ENCODE results near the gene PRSS48.

The PRSS48 gene

DNA sequence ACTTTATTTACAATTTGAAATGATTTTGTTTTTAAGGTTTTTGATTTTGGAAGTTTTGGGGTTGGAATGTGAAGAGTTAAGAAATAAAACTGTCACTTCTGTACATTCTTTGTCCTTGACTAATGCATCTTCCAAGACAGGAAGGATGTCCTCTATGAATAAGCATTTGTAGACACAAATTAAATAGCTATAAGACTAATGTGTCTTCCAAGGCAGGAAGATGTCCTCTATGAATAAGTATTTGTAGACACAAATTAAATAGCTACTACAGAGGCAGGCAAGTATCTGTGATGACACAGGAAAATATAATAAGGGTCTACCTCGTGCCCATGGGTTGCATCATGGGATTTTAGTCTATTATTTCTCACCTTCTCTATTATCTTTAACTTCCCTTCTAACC, 14.5 kb downstream of the PRSS48 start:
- ATAC-seq (replicated peaks) (no peak), DNase-seq (no peak)
- Mint-ChIP-seq H3K9me3 (peaks cover 0 to 3% of the 10 kb centered on the region in 2 donors), H3K4me1 (no peaks in the 10 kb centered on the region), H3K27ac (no peak overlapping the region), H3K27me3 (no peaks in the 10 kb centered on the region), H3K36me3 (no peaks in the 10 kb centered on the region), H3K4me3 (no peak overlapping the region)

DNA sequence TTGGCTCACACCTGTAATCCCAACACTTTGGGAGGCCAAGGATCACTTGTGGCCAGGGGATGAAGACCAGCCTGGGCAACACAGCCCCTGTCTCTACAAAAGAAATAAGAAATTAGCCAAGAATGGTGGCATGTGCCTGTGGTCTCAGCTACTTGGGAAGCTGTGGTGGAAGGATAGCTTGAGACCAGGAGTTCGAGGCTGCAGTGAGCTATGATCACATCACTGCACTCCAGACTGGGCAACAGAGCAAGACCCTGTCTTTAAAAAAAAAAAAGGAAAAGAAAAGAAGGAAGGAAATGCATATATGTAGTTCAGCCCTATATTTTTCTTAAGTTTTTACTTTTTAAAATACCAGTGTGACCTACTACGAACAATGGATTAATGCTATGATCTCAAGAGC, 15.1 kb downstream of the PRSS48 start:
- Mint-ChIP-seq H3K27ac (no peak overlapping the region), H3K27me3 (peaks cover 0 to under 1% of the 10 kb centered on the region in 2 donors), H3K4me1 (no peaks in the 10 kb centered on the region), H3K4me3 (no peak overlapping the region), H3K9me3 (peaks cover 0 to 3% of the 10 kb centered on the region in 2 donors), H3K36me3 (no peaks in the 10 kb centered on the region)
- DNase-seq: no peak
- ATAC-seq (replicated peaks): no peak

DNA sequence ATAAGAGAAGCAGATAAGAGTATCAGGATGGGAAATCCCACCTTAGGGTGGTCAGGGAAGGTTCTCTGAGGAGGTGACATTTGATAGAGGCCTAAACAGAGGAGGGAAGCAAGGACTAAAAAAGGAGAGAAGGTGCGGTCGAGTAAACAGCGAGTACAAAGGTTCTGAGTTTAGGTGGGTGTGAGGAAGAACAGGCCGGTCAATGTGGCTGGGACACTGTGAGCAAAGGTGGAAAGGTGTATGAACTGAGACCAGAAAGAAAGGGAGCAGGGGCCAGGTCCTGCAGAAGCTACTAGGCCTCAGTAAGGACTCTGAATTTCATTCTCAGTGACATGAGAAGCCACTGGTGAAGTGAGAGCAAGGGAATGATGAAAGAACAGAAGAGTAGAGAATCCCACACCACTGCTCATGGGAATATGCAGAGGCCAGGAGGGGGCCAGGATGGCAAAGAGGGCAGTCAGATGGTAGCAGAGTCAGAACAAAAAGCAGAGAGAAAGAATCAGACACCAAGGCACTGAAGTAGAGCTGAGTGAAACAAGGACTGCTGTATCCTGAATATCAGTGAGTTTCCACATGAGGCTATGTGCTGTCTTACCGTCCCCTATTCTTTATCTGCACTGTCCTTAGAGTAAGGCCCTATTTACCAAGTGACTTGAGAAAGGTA, 18.0 kb downstream of the PRSS48 start:
- Mint-ChIP-seq H3K36me3 (no peaks in the 10 kb centered on the region), H3K4me1 (no peaks in the 10 kb centered on the region), H3K27ac (no peak overlapping the region), H3K4me3 (no peak overlapping the region), H3K9me3 (peaks cover 0 to 3% of the 10 kb centered on the region in 2 donors), H3K27me3 (peaks cover 7% of the 10 kb centered on the region in 2 donors)
- no peak for DNase-seq
- no peak for ATAC-seq (replicated peaks)

DNA sequence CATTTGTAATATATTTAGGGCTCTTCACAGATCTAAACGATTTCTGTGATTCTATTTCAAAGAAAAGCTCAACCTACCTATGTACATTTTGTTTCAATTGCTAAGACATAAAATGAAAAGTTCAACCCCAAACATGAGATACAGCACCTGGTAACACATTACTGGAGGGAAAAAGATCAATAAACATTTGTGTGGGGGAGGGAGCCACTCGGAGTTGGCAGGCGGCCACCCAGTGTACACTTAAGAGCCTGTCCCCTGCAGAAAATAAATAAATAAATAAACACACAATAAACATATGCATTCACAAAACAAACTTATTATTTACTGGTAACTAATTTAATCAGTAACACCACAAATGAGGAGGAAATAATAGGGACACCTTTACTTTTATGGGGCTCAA, 19.3 kb downstream of the PRSS48 start:
- Mint-ChIP-seq H3K9me3 (no peaks in the 10 kb centered on the region), H3K4me1 (no peaks in the 10 kb centered on the region), H3K27me3 (peaks cover 7 to 8% of the 10 kb centered on the region in 2 donors), H3K36me3 (no peaks in the 10 kb centered on the region), H3K4me3 (no peak overlapping the region), H3K27ac (no peak overlapping the region)
- DNase-seq (no peak), ATAC-seq (replicated peaks) (no peak)

DNA sequence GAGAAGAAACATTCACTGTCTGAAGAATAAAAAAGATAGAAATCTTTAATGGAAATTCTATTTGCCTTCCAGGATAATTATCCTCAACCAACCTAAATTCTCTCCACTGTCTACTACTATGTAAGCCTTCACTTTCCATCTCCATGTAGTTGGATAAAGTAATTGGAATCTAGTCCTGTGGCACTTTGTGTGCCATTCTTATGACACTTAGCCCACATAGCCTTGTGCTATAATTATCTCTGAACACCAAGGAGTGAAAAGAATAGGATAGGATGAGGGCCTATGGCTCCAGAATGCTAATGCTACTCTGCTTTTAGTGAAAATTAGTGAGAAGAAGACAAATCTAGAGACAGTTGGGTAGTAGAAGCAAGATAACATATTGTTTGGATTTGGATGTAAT, 20.2 kb downstream of the PRSS48 start:
- ATAC-seq (replicated peaks) (no peak), DNase-seq (no peak)
- H3K9me3 Mint-ChIP-seq: peaks cover 2 to 4% of the 10 kb centered on the region in 2 donors
- H3K27ac Mint-ChIP-seq: no peak overlapping the region
- no peaks in the 10 kb centered on the region for H3K4me1 Mint-ChIP-seq
- H3K27me3 Mint-ChIP-seq: peaks cover 12% of the 10 kb centered on the region in 2 donors
- no peak overlapping the region for H3K4me3 Mint-ChIP-seq
- H3K36me3 Mint-ChIP-seq: no peaks in the 10 kb centered on the region

DNA sequence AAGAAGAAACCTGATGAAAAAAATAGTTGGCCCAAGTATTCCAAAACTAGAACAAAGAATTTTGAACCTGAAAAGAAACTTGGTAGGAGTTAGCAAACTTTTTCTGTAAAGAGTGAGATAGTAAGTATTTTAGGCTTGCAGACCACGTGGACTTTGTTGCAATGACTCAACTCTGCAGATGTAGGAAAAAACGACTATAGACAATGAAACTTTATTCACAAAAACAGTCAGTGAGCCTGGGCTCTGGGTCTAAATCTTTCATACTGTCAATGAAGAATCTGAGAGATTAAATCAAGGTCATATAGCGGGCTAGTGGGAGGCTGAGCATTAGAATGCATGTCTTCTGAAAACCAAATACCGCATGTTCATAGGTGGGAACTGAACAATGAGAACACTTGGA, 25.5 kb downstream of the PRSS48 start:
- H3K36me3 Mint-ChIP-seq: no peaks in the 10 kb centered on the region
- H3K4me3 Mint-ChIP-seq: no peak overlapping the region
- ATAC-seq (replicated peaks) (no peak), DNase-seq (no peak)
- no peaks in the 10 kb centered on the region for H3K4me1 Mint-ChIP-seq
- peaks cover 8 to 9% of the 10 kb centered on the region in 2 donors for H3K27me3 Mint-ChIP-seq
- no peak overlapping the region for H3K27ac Mint-ChIP-seq
- H3K9me3 Mint-ChIP-seq: peaks cover 2 to 4% of the 10 kb centered on the region in 2 donors

DNA sequence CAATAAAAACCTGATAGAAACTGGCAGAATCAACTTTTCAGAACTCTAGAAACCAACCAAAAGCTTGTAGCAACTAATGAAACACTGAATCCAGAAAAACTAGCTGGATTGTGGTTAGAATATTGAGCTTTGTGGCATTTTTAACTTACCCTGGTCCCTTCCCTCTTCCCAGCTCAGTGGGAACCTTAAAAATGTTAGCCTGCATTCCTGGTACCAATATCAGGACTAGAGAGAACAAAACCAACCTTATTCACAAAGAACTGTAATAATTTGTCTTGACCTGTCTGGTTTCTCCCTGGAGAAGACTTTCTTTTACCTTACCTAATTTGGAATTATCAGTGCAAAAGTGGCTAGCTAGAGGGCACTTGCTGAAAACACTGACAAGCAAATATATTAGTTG, 27.3 kb downstream of the PRSS48 start:
- no peak for DNase-seq
- Mint-ChIP-seq H3K36me3 (no peaks in the 10 kb centered on the region), H3K27ac (no peak overlapping the region), H3K4me1 (no peaks in the 10 kb centered on the region), H3K9me3 (peaks cover 2 to 4% of the 10 kb centered on the region in 2 donors), H3K4me3 (no peak overlapping the region), H3K27me3 (peaks cover 4 to 5% of the 10 kb centered on the region in 2 donors)
- ATAC-seq (replicated peaks): no peak

DNA sequence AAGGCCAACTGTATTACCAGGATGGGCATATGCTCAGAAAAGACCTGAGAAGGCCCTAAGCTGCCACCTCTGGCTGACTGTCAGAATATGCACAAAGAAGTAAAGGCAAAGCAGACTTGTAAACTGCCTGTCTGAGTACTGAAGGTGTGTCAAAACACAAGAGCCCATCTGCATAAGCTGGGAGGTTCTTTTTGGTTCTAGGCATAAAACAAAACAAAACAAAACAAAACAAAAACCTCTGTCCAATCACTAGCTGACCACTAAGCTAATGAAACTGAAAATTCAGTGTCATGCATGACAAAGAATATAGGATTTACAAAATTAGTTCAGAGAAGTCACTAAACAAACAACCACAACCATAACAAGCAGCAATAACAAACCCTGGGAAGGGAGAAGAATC, 27.8 kb downstream of the PRSS48 start:
- peaks cover 4 to 5% of the 10 kb centered on the region in 2 donors for H3K27me3 Mint-ChIP-seq
- ATAC-seq (replicated peaks) (no peak), DNase-seq (no peak)

DNA sequence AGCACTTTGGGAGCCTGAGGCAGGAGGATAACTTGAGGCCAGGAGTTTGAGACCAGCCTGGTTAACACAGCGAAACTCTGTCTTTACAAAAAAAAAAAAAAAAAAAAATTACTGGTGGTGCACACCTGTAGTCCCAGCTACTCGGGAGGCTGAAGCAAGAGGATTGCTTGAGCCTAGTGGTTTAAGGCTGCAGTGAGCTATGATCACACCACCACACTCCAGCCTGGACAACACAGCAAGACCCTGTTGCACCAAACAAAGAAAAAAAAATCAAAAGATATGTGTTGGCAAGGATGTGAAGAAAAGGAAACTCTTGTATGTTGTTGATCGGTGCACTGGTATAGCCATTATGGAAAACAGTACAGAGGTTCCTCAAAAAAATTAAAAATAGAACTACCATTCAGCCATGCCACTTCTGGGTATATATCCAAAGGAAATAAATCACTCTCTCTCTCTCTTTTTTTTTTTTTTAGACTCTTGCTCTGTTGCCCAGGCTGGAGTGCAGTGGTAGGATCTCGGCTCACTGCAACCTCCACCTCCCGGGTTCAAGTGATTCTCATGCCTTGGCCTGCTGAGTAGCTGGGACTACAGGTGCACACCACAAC, 33.3 kb downstream of the PRSS48 start:
- Mint-ChIP-seq H3K27me3 (peaks cover 0 to 3% of the 10 kb centered on the region in 2 donors), H3K36me3 (no peaks in the 10 kb centered on the region), H3K27ac (no peak overlapping the region), H3K4me3 (no peak overlapping the region), H3K4me1 (no peaks in the 10 kb centered on the region), H3K9me3 (no peaks in the 10 kb centered on the region)
- ATAC-seq (replicated peaks): no peak
- no peak for DNase-seq

More for the DNA sequence above, 27.8 kb downstream of the PRSS48 start:
- Mint-ChIP-seq H3K9me3 (peaks cover 2 to 4% of the 10 kb centered on the region in 2 donors), H3K27ac (no peak overlapping the region), H3K4me1 (no peaks in the 10 kb centered on the region), H3K36me3 (no peaks in the 10 kb centered on the region), H3K4me3 (no peak overlapping the region)

DNA sequence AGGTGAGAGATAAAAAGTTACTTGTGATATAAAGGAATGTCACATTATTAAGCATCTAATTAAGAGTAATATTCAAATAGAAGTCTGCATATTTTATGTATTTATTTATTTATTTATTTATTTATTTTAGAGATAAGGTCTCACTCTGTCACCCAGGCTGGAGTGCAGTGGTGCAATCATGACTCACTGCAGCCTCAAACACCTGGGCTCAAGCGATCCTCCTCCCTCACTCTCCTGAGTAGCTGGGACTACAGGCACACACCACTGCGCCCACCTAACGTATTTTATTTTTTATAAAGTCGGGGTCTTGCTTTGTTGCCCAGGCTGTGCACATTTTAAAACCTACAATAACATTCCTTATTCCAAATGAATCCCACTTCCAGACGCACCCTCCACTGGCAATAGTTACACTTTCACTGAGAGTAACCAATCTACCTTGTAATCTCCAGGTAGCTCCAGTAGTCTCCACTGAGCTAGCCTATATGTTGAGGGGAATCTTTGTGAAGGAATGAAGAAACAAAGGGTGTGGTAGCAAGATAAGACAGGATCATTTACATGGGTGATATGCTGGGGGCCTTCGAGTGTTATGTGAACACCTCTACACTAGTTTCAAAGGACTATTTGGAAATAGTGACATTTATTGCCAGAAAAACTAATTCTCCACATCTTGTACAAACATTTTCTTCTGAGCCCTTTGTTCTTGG, 36.5 kb downstream of the PRSS48 start:
- Mint-ChIP-seq H3K36me3 (no peaks in the 10 kb centered on the region), H3K27me3 (peaks cover 0 to 3% of the 10 kb centered on the region in 2 donors), H3K4me3 (no peak overlapping the region), H3K4me1 (no peaks in the 10 kb centered on the region), H3K27ac (no peak overlapping the region), H3K9me3 (no peaks in the 10 kb centered on the region)
- ATAC-seq (replicated peaks): no peak
- DNase-seq: no peak

DNA sequence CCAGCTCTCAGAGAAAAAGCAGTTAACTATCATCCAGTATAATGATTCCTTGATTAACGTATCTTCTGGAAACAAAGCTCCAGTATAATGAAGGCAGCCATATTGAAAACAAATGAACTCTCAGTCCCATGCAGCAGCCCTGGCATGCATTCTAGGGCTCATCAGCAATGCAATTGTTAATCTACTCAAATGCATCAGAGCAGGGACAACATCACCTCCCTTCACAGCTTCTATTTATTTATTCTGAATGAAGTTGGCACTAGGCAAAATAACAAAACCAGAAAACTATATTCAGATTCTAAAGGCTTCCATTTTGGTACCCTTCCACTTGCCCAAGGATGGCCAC, 37.0 kb downstream of the PRSS48 start:
- Mint-ChIP-seq H3K27ac (no peak overlapping the region), H3K4me3 (no peak overlapping the region), H3K4me1 (no peaks in the 10 kb centered on the region), H3K36me3 (no peaks in the 10 kb centered on the region), H3K27me3 (peaks cover 0 to 3% of the 10 kb centered on the region in 2 donors), H3K9me3 (no peaks in the 10 kb centered on the region)
- DNase-seq (no peak), ATAC-seq (replicated peaks) (no peak)

DNA sequence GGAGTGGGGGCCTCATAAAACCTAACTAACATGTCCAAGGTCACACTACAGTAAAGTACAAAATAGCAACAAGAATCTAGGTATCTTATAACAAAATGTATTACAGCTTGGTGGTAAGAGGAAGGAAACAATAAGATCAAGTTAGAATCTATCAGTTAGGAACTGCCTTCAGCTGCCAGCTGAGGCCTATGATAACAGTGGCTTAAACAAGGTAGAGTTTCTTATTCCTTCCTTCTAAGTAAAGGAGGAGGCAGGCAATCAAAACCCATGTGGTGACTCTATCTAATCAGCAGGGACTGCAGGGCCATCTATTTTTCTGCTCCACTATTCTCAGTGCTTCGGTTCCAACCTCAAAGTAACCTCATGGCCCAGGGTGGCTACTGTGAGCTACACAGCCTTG, 37.5 kb downstream of the PRSS48 start:
- Mint-ChIP-seq H3K4me1 (no peaks in the 10 kb centered on the region), H3K27ac (no peak overlapping the region), H3K27me3 (peaks cover 0 to 3% of the 10 kb centered on the region in 2 donors), H3K9me3 (no peaks in the 10 kb centered on the region), H3K36me3 (no peaks in the 10 kb centered on the region), H3K4me3 (no peak overlapping the region)
- DNase-seq: no peak
- ATAC-seq (replicated peaks): no peak

DNA sequence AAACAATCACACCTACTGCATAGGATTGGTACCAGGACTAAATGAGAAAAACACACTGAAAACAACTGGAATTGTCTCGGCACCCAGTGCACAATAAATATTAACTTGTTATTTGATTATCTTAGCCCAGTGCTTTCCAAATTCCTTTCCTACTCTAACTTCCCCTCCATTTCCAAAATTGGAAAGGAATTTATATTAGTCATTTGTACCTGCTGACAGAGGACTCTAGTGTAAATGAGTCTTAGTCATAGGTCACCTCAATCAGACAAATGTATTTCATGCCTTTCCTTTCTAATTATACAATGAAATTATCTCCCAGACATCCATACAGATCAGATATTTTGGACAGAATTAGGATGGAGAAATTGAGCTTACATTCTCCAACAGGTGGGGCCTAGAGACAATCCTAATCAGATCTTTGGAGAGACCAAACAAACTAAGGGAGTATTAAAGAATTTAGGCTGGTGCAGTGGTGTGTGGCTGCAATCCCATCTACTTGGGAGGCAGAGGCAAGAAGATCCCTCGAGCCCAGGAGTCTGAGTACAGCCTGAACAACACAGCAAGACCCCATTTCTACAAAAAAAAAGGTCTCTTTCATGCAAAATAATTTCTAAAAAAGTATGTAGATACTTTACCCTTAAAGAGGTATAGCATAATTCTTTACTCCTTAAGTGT, 38.4 kb downstream of the PRSS48 start:
- Mint-ChIP-seq H3K27me3 (peaks cover 3% of the 10 kb centered on the region in 2 donors), H3K4me3 (no peak overlapping the region), H3K27ac (no peak overlapping the region), H3K9me3 (no peaks in the 10 kb centered on the region), H3K36me3 (no peaks in the 10 kb centered on the region), H3K4me1 (no peaks in the 10 kb centered on the region)
- DNase-seq: no peak
- no peak for ATAC-seq (replicated peaks)

DNA sequence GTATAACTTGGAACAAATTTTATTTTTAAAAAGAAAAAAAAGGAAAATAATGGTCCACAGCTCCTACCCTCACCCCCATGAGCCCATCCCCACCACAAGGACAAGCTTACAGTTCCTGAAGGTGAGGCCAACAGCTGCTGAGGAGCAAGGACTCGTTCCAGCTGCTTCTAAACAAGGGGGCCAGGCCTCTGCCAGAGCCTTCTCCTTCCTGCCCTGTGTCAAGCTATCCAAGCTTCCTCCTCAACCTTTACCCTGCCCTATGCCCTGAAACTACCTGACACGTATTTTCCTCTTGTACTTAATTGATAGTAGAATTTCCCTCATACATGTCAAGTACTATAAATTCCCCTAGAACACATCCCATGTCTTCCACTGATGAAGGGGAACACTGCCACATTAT, 39.7 kb downstream of the PRSS48 start:
- Mint-ChIP-seq H3K9me3 (no peaks in the 10 kb centered on the region), H3K4me3 (no peak overlapping the region), H3K27ac (no peak overlapping the region), H3K27me3 (peaks cover 11 to 16% of the 10 kb centered on the region in 2 donors), H3K4me1 (no peaks in the 10 kb centered on the region), H3K36me3 (no peaks in the 10 kb centered on the region)
- DNase-seq (no peak), ATAC-seq (replicated peaks) (no peak)

Data from stimulated activated naive B cell treated with anti-CD40 and anti-IgM and Interleukin-4, amounts not matched to agents 10 μg/mL and 1 μg/mL and 100 μg/mL, for 72 hours (primary cell).